HL-60/S4 treated with phorbol 12-myristate 13-acetate at 8.2 ng/mL for 4 days and 3 days (cell line): ENCODE results near the gene TM9SF2.
"Not testable (repeated sequence)": the region's sequence is repeated elsewhere in the genome, so short reads cannot be mapped to it uniquely, and the experiment has no call there.

ENCODE experiments used
- in situ Hi-C: fragments of 300-500 bp; cut with MboI; formaldehyde crosslinking; loops from 2 replicates; pipeline ENCODE4 v1.15.0; 2022; ENCODE audit warnings: low sequenced_read_pairs

Gene TM9SF2

DNA sequence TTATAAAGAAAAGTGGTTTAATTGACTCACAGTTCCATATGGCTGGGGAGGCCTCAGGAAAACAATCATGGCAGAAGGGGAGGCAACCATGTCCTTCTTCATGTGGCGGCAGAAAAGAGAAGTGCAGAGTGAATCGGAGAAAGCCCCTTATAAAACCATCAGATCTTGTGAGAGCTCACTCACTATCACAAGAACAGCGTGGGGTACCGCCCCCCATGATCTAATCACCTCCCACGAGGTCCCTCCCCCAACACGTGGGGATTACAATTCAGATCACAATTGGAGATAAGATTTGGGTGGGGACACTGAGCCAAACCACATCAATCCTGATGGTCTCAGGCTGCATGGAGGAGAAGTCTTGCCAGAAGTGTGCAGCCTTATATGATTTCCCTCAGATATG is 26.0 kb downstream of the TM9SF2 start:
- in situ Hi-C loops, result no loop called here

DNA sequence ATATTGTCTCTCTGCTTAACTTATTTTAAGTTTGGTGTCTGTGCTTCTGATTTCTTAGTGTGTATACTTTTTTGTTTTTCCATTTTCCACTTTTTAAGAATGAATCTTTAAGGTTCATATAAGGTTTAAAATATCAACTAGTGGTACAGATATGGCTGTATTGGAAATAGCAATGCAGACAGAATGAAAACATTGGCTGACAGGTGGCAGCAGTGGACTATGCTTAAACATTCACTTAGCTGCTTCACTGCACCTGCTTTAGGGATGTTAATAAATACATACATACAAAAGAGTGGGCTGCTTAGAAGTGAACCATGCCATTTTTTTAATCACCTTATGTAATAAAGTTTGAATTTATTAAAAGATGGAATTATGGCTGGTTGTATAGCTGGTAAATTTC is 27.3 kb downstream of the TM9SF2 start:
- in situ Hi-C loops, result no loop called here

DNA sequence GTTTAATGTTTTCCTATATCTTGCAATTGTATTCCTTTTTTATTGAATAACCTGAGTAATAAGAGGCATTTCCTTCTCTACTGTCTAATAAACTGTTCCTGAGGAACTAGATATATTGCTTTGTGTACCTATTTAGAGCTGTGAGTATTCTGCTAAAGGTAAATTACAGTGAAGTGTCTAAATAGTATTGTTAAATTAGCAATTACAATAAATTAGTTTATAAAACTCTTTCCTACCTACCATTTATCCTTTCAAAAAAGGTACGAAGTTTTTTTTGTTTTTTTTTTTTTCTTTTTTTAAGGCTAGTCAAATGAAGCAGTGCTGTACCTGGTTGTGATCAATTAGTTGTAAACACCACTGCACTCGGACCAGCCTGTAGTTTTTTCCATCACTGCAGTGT is 34.8 kb downstream of the TM9SF2 start:
- in situ Hi-C loops, result no loop called here

DNA sequence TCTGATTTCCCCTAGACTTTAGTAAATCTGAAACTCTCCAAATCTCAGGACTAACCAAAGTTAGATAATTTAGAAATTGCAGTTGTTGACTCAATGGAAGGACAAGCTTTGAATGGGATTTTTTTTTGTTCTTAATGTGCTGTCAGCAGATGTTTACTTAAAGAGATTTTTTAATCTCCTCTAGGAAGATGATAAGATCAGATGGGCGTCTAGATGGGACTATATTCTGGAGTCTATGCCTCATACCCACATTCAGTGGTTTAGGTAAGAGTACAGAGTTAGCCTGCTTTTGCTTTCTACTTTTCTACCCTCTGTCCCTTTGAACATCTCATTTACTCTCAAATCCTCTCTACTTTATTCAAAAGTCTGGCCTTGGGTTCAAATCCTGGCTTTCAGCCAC is 39.3 kb downstream of the TM9SF2 start:
- in situ Hi-C loops, result no loop called here

DNA sequence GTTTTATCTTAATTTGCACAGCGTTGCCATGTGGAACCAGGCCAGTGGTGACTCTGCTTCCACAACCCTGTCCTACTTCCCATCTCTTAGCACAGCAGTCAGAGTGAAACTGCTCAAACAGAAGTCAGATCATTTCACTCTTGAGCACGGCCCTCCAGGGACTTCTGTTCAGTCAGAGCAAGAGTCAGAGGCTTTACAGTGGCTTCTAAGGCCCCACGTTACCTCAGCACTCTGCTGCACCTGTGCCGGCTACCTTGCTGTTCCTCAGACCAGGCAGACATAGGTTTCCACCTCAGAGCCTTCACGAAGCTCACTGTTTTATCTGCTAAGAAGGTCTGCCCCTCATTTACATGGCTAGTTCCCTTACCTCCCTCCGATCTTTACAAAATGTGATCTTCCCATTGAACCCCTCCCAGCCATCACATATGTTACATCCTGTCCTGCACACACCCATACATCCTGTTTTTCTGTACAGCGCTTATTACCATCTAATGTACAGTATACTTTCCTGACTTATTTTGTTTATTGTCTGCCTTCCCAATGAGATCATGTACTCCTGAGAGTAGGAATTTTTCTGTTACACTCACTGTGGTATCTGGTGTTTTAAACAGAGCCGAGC is 41.6 kb downstream of the TM9SF2 start:
- in situ Hi-C loops, result no loop called here

DNA sequence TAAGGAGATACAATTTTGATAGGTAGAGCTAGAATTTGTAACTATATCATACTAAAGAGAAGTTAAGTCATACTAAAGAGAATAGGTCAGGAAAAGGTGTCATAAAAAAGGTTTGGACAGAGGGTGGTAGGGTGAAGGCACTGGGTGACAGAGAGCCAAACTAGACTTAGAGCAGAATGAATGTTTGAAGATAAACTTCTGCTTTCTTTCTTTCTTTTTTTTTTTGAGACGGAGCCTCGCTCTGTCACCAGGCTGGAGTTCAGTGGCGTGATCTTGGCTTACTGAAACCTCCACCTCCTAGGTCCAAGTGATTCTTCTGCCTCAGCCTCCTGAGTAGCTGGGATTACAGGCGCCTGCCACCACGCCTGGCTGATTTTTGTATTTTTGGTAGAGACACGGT is 44.1 kb downstream of the TM9SF2 start:
- in situ Hi-C loops, result no loop called here

DNA sequence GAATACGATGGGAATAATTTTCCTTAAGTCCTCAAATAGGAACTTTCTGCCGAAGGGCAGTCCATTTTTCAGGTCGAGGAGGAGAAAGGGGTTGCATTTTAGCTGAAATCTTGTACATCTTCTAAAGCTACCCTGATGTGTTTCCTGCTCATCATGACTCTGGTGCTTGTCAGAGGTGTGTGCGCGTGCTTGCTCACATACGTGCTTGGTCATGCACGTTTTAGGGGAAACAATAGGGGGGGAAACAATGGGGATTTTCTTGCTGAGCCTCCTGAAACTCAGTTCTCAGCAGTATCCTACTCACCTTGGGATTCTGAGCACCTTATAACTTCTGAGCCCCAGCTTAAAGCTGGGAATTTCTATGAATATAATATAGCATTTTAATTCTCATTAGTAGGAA is 44.7 kb downstream of the TM9SF2 start:
- in situ Hi-C loops, result no loop called here

DNA sequence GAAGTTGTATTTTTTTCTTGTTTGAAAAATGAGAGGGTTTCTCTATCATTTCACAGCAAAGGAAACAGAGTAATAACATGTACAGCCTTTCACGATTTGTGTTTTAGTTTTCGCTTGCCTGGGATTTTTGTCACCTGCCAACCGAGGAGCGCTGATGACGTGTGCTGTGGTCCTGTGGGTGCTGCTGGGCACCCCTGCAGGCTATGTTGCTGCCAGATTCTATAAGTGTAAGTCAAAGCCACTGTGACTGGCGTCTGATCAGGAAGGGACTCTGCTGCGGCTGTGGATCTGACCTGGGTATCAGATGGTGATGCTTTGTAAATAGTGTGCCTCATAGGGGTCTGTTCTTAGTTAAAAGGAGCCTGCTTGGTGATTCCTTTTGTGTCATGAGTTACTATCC is 45.6 kb downstream of the TM9SF2 start:
- in situ Hi-C loops, result no loop called here

DNA sequence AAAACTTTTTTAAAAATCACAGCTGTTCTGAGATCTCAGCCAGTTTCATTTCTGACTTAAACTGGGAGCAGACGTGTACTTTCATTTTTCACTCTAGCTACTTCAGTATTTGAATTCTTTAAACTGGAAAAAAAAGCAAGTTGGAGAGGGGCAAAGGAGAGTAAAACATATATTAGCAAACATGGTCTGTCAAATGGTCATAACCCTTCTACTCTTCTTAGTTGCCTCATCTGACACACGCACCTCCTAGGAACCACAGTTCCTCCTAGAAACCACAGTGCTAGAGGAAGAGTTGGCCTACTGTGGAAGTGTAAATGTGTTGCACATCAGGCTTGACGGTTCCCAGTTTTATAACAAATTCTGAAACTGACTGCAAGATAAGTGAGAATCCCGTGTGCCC is 47.2 kb downstream of the TM9SF2 start:
- in situ Hi-C loops, result no loop called here

DNA sequence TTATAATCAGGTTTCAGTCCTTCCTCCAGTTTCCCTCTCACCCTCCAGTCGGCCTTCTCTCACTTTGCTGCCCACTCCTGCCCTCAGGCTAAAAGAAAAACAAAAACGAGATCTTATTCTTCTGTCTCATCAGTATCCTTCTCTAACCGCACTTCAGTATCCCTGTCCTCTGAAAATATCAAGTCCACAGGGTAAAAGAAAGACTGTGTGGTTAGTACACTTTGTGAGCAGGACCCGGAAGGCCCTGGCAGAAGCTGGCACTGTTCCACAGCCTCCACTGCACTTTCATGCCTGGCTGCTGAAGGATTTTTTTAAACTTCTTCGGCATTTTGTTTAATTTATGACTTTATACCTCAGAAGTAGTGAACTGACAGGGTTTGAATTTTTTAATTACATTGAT is 51.8 kb downstream of the TM9SF2 start:
- in situ Hi-C loops, result no loop called here

DNA sequence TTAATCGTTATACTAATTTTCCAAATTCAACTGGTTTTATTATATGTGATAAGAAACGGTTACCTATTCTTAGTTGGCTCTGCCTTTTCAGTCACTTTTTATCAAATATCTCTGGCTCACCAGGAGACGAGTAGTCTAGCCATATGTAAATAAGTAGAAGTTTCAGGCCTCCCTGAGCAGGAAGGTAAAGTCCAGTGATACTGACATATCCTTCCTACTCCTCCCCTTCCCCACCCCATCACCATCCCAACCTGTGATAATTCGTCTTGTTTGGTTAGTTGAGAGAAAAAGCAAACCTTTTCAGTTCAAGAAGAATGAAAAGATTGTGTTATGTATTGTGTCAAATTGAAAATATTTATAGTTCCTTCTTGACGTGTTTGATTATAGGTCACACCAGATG is 53.9 kb downstream of the TM9SF2 start:
- in situ Hi-C loops, result no loop called here

DNA sequence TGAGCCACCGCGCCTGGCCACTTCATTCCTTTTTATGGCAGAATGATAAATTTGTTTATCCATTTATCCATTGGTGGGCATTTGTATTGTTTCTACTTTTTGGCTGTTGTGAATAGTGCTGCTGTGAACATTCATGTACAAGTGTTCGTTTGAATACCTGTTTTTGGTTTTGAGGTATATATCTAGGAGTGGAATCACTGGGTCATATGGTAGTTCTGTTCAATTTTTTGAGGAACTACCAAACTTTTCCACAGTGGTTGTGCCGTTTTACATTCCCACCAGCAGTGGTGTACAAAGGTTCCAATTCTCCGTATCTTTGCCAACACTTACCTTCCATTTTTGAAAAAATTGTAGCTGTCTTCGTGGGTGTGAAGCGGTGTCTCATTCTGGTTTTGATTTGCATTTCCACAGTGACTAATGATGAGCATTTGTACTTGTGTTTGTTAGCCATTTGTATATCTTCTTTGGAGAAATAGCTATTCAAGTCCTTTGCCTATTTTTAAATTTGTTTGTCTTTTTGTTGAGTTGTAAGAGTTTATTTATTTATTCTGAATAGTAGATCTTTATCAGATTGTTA is 55.7 kb downstream of the TM9SF2 start:
- in situ Hi-C loops, result no loop called here

DNA sequence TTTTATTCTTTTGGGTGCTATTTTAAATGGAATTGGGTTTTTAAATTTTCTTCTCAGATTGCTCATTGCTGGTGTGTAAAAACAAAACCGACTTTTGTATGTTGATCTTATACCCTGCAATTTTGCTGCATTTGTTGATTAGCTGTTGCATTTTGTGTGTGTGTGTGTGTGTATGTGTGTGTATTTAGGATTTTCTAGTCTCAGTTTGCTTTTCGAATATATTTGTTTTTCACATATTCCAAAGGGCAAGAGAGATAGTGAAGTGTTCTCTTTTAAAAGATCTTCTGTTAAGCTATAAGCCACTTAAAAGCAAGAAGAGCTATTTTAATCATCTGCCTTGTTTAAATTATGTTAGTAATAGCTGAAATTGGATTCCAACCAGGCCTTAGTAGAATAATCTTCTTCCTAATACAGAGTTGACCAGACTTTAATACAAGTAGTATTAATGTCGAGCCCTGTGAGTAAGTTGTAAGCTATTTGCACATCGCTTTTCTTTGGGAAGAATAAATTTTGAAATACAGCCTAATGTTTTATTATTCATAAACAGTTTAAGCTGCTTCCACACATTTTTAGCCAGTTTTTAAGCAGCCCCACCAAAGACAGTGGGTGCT is 57.4 kb downstream of the TM9SF2 start:
- in situ Hi-C loops, result no loop called here

DNA sequence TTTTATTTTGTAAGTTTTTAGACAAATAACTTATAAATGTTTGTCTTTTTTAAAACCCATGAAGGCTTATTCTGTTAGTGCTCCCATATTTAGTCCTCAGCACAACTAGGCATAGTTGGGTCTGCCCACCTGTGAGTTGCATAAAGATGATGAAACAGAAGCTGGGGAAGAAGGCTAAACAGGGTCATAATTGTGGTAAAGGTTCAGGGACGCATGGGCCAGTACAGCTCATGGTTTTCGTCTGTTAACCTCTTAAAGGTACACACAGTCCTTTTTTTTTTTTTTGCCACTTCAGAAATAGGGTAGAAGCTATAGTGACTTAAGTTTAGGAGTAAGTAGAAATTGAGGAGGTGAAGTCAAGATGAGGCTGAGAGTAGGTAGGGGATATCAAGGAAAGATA is 58.3 kb downstream of the TM9SF2 start:
- in situ Hi-C loops, result no loop called here

DNA sequence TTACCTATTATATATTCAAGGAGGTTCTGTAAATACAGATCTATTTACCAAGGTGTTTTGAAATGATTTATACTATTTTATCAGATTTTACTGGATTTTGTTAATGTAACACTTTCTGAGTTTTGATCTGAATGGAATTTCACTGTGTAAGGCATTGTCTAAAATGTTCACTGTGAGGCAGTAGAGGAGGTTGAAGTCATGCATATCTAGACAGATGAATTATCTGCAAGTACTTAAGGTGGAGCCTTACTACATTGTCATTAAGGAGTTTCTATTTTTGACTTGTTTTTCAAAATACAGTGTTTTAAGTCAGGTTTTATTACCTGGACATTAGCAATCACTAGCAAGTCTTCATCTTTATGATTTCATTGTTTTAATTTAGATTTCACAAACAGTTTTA is 62.1 kb downstream of the TM9SF2 start:
- in situ Hi-C loops, result no loop called here

DNA sequence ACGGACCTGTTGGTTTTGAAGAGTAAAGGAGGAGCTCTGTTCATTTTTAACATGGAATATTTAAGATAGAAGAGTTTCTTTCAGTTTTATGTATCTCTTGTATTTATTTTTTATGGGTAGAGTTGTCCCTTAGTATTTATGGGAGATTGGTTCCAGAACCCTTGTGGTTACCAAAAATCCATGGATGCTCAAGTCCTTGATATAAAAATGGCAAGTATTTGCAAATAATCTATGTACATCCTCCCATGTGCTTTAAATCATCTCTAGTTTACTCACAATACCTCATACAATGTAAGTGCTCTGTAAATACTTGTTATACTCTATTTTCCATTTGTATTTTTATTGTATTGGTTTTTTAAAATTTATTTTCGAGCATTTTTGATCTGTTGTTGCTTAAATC is 63.1 kb downstream of the TM9SF2 start:
- in situ Hi-C loops, result no loop called here

DNA sequence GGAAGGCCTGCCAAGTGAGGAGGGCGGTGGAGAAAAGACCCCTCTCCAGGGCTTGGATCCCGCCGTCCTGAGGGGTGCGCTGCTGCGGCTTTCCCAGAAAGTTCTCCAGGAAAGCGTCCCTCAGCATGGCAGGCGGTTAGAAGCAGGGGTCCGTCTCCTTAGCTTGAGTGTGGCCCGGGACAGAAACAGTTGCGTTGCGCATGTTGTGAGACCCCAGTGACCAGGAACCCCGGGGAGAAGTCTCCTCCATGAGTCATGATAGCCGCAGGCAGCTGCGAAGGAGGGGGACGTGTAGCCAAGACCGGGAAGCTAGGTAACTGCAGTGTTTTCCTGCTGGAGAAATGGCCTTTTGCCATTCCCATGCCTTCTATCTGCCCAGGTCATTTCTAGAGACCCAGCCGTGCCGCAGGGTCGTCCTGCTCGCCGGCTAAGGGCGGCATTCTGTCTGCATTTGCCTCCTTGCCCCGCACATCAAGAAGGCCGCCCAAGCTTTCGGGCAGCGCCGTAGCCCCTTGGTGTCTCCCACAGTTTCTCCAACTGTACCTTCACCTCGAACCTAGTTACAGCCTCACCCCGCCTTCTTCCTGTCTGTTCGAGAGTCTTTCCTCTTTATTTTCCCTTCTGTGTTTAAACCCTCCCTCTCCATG is 64.3 kb downstream of the TM9SF2 start:
- in situ Hi-C loops, result no loop called here

DNA sequence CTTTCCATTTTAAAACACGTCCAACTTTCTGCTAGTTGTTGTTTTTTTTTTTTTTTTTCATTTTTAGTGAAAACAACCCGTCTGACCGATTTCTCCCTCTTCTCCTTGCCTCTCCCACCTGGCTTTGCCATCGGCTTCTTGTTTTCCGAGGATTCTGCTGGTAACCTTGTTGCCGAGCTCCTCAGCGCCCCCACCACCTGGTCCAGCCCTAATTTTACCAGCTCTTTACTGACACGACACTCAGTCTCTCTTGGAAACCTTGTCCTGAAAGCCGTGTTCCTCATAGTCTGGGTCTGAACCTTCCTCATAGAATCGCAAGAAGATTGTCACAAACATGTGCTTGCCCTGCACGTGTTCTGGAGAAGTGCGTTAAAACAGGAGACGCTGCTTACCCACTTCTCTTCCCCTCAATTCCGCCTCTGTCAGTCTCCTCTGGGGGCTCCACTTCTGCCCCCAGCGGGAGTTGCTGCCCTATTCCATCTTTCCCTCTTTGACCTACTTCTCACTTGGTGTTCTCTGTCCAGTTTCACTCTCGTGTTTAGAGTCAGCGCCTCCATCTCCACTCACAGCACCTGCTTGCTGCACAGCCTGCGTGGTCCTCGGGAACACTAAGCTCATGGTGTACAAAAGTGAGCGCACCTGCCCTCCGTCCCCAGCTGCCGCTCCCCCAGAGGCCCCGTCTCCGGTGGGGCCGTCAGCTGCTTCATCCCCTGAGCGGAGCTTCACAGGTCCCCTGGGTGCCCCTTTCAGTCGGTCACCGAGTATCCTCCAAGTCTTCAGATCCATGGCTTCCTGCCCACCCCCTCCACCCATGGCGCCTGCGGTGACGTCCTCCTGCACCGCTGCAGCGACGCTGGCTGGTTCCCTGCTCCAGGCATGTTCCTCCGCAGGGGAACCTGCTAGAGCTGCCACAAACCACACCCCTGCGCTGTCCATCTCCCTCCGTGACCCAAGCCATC is 65.1 kb downstream of the TM9SF2 start:
- in situ Hi-C loops, result no loop called here

DNA sequence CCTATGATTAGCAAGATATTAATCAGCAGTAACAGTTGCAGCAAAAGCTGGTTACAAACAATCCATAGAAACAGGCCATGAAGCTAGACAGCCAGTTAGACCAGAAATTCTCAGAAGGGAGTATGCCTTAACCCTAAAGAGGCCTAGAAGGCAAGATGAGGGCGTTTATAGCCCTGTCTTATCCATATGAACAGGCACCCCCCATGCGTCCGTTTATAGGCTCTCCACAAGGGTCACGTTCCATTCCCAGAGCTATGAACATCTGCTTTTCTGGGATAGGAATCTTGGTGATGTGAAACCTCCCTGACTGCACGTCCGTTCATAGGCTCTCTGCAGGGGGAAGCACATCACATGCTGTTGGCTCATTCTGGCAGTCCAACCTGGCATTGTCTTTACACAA is 67.6 kb downstream of the TM9SF2 start:
- in situ Hi-C loops, result not testable (repeated sequence)

DNA sequence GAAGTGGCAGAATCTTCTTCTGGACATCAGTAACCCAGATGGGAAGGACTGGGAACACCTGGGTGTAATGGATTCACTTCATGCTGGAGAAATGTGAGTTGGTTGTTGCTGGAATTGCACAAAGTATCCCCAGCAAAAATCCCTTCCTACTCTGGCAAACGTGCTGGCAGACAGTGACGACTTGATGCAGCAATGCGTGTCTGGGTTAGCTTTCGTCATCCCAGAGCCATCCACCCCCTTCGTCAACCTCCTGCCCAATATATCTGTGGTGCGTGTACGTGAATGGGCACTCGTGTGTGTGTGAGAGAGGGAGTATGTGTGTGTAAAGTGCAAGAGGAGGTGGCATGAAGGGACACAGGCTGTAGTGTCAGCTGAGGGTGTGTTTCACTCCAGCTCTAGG is 70.9 kb downstream of the TM9SF2 start:
- in situ Hi-C loops, result no loop called here

DNA sequence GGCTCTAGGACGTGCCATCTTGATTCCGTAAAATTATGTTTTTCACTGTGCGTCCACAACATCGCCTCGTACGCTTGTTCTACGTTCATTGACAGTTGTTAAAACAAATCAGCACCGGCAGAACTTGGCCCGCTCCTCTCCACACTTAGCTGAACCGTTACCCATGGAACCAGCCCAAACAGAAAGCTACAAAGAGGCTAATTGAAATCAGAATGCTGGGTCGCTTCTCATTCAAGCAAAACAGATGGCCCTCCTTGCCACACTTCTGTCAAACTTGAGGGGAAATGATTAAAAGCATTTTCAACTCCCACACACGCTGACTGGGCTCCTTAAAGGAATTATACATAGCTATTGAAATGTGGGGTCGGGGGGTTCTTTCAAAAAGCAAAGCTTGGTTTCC is 71.6 kb downstream of the TM9SF2 start:
- in situ Hi-C loops, result no loop called here
